Epithelial cell of prostate (primary cell): Measurements from ENCODE around the gene PLOD2.

Experiments
- DNase-seq: peaks from one replicate; pipeline ENCODE4 v3.0.0-alpha.2; 2011; ENCODE audit warnings: low read depth, low spot score
- H3K27ac ChIP-seq: fragments of 450-650 bp; 2 replicates; pipeline ENCODE4 v1.5.1; 2017; ENCODE audit warnings: mild to moderate bottlenecking

PLOD2 gene

DNA sequence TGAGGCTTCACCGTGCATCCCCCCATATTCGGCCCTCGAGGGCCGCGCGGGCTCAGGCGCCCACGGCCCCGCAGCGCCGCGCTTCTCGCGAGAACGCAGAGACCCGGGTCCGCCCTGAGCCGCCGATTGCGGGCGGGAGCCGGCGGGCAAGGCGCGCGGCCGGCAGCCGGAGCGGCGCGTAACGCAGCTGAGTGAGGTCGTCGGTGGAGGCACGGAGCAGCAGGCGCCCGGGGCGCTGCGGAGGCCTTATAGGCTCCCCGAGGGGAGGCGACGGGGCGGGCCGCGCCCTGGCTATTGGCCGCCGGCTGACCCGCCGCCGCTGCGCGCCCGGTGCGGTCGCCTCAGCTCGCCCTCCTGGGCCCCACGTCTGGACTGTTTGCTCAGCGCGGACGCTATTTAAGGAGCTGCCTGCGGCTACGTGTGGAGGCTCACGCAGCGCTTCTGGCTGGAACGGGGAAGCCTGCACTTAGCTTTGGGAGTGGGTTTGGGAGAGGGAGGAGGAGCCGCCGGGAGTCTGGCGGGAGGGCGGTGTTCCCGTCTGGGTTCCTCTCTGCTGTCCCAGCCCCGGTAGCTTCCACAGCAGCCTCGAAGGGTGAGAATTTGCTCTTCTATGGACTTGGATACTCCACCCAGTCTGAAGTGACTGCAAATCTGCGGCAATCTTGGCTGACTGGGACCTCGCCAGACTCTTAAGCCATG, at the start of gene PLOD2:
PLOD2 (minus strand) TSS at position 221 of the 699 bp plus-strand sequence; CDS start at position 26, 195 bp downstream.
- H3K27ac ChIP-seq = peak within 1 kb of the TSS; percentile 70
- DNase-seq = no peak

GRCh38 chr3:146209371-146209770, 48.4 kb upstream of the PLOD2 start:
- no peak for DNase-seq
- H3K27ac ChIP-seq = no peak overlapping the region

DNA sequence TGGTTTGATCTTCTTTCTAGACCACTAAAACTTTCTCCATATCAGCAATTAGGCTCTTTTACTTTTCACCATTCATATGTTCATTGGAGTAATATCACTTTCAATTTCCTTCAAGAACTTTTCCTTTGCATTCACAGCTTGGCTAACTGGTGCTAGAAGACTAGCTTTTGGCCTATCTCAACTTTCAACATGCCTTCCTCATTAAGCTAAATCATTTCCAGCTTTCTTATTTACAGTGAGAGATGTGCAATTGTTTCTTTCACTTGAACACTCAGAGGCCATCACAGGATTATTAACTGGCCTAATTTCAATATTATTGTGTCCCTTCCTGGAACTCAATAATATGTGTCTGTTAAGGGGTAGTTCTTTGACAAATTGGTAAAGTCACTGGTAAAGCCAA, 42.8 kb upstream of the PLOD2 start:
- H3K27ac ChIP-seq = no peak overlapping the region
- DNase-seq = no peak

DNA sequence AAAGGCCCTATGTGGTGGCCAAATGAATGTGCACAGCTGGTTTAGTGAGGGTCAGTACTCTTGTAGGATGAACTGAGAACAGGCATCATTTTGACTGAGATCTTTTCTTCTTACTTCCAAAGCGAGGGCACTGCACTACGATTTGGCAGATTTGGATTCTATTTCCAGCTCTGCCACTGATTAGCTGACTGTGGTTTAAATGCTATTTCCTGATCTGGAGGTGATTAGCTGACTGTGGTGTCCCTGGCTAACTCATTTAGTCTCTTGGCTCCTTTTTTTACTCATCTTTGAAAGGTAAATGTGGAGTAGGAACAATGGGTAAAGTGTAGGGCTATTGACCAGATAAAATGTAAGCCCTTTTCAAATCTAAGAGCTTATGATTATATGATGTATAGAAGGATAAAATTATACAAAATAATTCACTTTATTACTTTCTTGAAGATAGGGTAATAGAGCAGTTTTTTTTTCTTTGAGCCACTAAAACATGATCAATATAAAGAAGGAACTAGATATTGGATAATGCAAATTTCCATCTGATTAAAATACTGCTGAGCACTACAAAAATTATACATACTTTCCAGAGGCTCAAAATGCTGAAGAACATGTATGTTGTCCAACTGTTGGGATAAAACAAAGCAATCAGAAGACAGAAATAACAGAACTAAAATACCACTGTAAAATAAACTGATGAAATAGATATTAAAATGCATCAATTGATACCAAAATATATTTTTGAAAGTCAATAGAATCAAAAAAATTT, 39.7 kb upstream of the PLOD2 start:
- no peak for DNase-seq
- H3K27ac ChIP-seq = no peak overlapping the region

GRCh38 chr3:146199762-146200161, 38.8 kb upstream of the PLOD2 start:
- DNase-seq = no peak
- H3K27ac ChIP-seq = no peak overlapping the region

DNA sequence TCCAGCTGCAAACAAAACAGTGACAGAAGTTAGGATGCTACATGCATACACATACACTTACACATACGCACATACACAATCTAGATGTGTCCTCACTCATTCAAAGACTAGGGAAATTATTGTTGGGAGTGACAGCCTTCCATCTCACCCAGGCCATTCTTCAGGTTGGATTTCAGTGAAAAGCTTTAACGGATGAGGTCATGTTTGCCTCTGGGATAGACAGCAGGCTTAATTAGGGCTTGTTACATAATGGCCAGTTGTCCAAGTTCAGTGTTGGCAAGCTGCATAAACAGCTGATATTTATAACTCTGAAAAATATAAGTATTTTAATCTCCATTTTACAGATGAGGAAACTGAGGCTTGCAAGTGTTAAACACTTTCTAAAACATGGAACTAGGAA, 35.8 kb upstream of the PLOD2 start:
- no peak for DNase-seq
- H3K27ac ChIP-seq = no peak overlapping the region

GRCh38 chr3:146195605-146196004, 34.6 kb upstream of the PLOD2 start:
- H3K27ac ChIP-seq = no peak overlapping the region
- no peak for DNase-seq

DNA sequence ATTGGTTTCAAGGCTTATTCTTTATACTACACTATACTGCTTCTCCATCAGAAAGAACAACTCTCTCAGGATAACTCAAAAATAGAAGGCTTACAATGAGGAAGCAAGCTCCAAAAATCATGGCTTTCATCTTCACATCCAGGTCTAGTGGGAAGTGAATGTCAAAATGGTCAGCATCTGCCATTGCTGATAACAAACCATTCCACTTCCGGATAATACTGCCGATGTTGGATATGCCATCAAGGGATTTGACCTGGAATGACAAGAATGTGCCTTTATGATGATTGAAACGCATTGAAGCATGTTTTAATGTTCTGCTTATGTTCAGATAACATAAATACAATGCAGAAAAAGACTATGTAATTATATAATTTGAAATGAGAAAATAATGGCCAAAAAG, 34.0 kb upstream of the PLOD2 start:
- no peak for DNase-seq
- H3K27ac ChIP-seq = no peak overlapping the region

- no peak for DNase-seq
- no peak overlapping the region for H3K27ac ChIP-seq
These were observed 30.1 kb upstream of the PLOD2 start for GRCh38 chr3:146191051-146191450.

- no peak for DNase-seq
These were observed 28.7 kb upstream of the PLOD2 start for GRCh38 chr3:146189519-146190173.

DNA sequence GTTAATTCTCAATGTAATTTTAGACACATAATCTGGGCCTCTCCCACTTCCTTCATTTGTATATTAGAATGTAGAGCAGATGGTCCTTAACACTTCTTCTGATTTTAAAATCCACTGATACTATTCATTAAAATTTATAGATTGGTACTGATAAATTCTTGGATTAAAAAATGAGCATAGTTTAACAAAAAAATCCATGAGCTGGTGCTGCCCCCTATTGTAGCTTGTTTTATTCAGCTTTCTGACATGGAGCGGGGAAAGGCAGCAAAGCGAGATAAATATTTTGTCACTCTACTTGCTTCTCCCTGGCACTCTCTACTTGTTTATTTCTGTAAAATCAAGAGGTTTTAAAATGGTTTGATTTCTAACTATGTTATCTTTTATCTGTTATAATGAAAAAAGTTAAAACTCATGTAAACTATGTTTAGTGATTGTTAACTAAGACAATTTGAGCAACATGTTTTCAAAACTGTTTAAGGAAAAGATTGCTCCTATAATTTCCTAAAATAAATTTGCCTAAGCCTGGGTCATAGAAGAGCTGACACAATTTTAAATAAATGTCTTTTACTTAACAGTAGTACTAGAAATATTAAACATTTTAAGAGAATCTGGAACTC, 26.5 kb upstream of the PLOD2 start:
- no peak for DNase-seq

More at GRCh38 chr3:146189519-146190173, 28.7 kb upstream of the PLOD2 start:
- H3K27ac ChIP-seq = no peak overlapping the region

GRCh38 chr3:146184241-146185015, 23.4 kb upstream of the PLOD2 start:
- DNase-seq = peak; percentile 29
- no peak overlapping the region for H3K27ac ChIP-seq

More for the DNA sequence above, 26.5 kb upstream of the PLOD2 start:
- no peak overlapping the region for H3K27ac ChIP-seq

- no peak for DNase-seq
- no peak overlapping the region for H3K27ac ChIP-seq
These were observed 20.2 kb upstream of the PLOD2 start for GRCh38 chr3:146181216-146181615.

DNA sequence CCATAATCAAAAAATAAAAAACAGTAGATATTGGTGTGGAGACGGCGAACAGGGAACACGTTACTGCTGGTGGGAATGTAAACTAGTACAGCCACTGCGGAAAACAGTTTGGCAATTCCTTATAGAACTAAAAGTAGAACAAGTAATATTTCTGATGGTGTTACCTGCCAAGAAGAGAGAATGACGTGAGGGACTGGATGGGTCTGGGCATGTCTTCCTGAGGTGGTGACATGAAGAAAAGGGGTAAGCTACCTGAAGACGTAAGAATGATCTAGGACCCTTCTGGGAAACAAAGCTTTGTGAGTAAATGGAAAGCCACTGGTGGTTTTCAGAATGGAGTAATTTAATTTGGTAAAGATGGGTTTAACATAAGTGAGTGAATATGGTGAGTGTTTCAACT, 19.4 kb upstream of the PLOD2 start:
- H3K27ac ChIP-seq = no peak overlapping the region
- no peak for DNase-seq

- H3K27ac ChIP-seq = no peak overlapping the region
- no peak for DNase-seq
These were observed 17.2 kb upstream of the PLOD2 start for GRCh38 chr3:146178006-146178689.

DNA sequence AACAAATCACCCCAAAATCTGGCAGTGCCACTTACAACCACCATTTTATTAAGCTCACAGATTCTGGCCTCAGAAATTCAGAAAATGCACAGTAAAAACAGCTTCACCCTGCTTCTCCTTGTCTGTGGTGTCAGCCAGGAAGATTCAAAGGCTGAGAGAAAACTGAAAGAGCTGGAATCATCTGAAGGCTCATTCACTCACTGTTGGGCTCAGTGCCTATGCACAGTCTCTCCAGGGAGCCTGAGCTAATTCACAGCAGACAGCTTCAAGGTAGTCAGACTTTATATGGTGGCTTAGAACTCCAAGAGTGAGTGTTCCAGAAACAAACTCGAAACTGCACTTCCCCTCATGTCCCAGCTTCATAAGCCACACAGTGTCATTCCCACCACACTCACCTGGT, 16.5 kb upstream of the PLOD2 start:
- no peak for DNase-seq
- H3K27ac ChIP-seq = no peak overlapping the region

DNA sequence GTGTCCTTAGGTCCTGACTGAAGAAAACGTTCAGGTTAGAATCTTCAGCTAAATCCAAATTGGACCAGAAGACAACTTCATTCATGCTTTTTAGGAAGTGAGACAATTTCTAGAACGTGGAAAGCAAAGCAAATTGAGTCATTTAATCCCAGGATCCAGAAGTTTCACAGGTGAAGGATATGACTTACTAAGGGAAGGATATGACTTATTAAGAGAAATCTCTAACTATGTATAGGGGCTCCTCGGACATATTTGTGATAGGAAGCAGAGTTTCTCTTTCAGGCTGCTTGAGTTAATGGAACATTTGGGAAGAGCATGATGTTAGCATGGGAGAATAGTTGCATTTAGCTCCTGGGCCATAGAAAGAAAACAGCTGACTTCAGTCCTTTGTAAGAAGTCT, 16.1 kb upstream of the PLOD2 start:
- DNase-seq = no peak
- H3K27ac ChIP-seq = no peak overlapping the region

GRCh38 chr3:146172586-146172985, 11.6 kb upstream of the PLOD2 start:
- H3K27ac ChIP-seq = no peak overlapping the region
- DNase-seq = no peak

DNA sequence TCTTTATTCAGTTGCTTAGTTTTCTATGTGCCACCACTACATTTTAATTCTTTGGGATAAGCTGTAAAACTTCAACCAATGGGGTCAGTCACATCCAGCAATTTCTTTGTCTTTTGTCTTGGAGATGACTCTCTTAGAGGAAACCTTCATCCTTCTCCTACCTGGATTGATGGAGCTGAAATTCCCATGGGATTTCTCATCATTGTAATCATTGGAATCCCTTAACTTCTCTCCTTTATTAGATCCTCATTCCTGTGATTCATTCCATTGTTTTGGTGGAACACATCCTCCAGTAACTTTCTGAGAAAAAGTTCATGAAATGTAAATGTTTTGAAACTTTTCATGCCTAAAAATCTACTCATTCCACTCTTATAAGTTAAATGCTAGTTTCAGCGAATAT, 9.6 kb upstream of the PLOD2 start:
- DNase-seq = no peak
- H3K27ac ChIP-seq = no peak overlapping the region

- no peak overlapping the region for H3K27ac ChIP-seq
- no peak for DNase-seq
These were observed 8.9 kb upstream of the PLOD2 start for GRCh38 chr3:146169891-146170290.
